ENCODE results near the gene ZNF689. TPM values are rescaled to one million over a fixed set of nuclear protein-coding genes. Genes with fewer than 3 reads are reported as not detected.

Gene ZNF689
- polyA plus RNA-seq, 10 donors = 6.4 to 8.8 (median 7.5) TPM

GRCh38 chr16:30566531-30566930 lies 43.7 kb downstream of the ZNF689 start:
- no peak for DNase-seq

GRCh38 chr16:30565984-30566383 lies 44.2 kb downstream of the ZNF689 start:
- no peak for DNase-seq

GRCh38 chr16:30565526-30565925 lies 44.7 kb downstream of the ZNF689 start:
- no peak for DNase-seq

GRCh38 chr16:30562021-30562420 lies 48.2 kb downstream of the ZNF689 start:
- DNase-seq = no peak

- peak in 1 of 3 donors; percentile 51 for DNase-seq
Measured at GRCh38 chr16:30561089-30561816, 48.9 kb downstream of the ZNF689 start.

- DNase-seq = no peak
Measured at GRCh38 chr16:30559690-30560089, 50.5 kb downstream of the ZNF689 start.

GRCh38 chr16:30558789-30559377 lies 51.3 kb downstream of the ZNF689 start:
- DNase-seq = no peak

GRCh38 chr16:30557957-30558788 lies 52.0 kb downstream of the ZNF689 start, which contains the start of gene ZNF764:
ZNF764 (minus strand) TSS chr16:30558374; CDS start chr16:30558182, 192 bp downstream.
- peak; percentile 97 to 98 (median 98) for DNase-seq

GRCh38 chr16:30557707-30557956 lies 52.6 kb downstream of the ZNF689 start:
- peak in 1 of 3 donors; percentile 31 for DNase-seq

GRCh38 chr16:30556125-30556473 lies 54.1 kb downstream of the ZNF689 start:
- no peak for DNase-seq

- DNase-seq = no peak
Measured at GRCh38 chr16:30555315-30556124, 54.7 kb downstream of the ZNF689 start.

GRCh38 chr16:30554557-30555314 lies 55.5 kb downstream of the ZNF689 start:
- no peak for DNase-seq

GRCh38 chr16:30553393-30553899 lies 56.7 kb downstream of the ZNF689 start:
- no peak for DNase-seq

GRCh38 chr16:30552956-30553355 lies 57.2 kb downstream of the ZNF689 start:
- DNase-seq = no peak

Other genes with a start within 250 kb of the ZNF689 start
- gene TBC1D10B, start 239.9 kb downstream of the ZNF689 start, polyA plus RNA-seq (ENCODE audit: insufficient read length in 10 of 10) = 10 to 100 TPM; 26.6 to 33.6 (median 29.4) TPM
- 1,000 to 10,000 TPM; 4,606 to 8,402 (median 7,909) TPM for gene MYL11, start 235.6 kb downstream of the ZNF689 start, polyA plus RNA-seq (ENCODE audit: insufficient read length in 10 of 10)
- 1 to 10 TPM in 9 of 10 donors, under 1 TPM in 1; 0.94 to 9.0 (median 3.0) TPM for gene SEPTIN1, start 227.8 kb downstream of the ZNF689 start, polyA plus RNA-seq (ENCODE audit: insufficient read length in 10 of 10)
- 1 to 10 TPM; 4.8 to 8.4 (median 5.9) TPM for gene ZNF48, start 215.0 kb downstream of the ZNF689 start, polyA plus RNA-seq (ENCODE audit: insufficient read length in 10 of 10)
- 1 to 10 TPM; 3.0 to 7.0 (median 4.0) TPM for gene ZNF771, start 202.8 kb downstream of the ZNF689 start, polyA plus RNA-seq (ENCODE audit: insufficient read length in 10 of 10)
- gene DCTPP1, start 180.4 kb downstream of the ZNF689 start, polyA plus RNA-seq (ENCODE audit: insufficient read length in 10 of 10) = 10 to 100 TPM; 22.9 to 38.5 (median 27.9) TPM
- gene SEPHS2, start 164.5 kb downstream of the ZNF689 start, polyA plus RNA-seq (ENCODE audit: insufficient read length in 10 of 10) = 10 to 100 TPM; 14.1 to 22.6 (median 15.9) TPM
- 1 to 10 TPM; 1.5 to 8.7 (median 2.7) TPM for gene ITGAL, start 137.6 kb downstream of the ZNF689 start, polyA plus RNA-seq (ENCODE audit: insufficient read length in 10 of 10)
- 10 to 100 TPM; 22.7 to 31.9 (median 25.3) TPM for gene ZNF768, start 83.8 kb downstream of the ZNF689 start, polyA plus RNA-seq (ENCODE audit: insufficient read length in 10 of 10)
- 1 to 10 TPM; 5.7 to 7.6 (median 6.6) TPM for gene ZNF747, start 75.5 kb downstream of the ZNF689 start, polyA plus RNA-seq (ENCODE audit: insufficient read length in 10 of 10)
- gene ZNF764, start 52.0 kb downstream of the ZNF689 start, polyA plus RNA-seq (ENCODE audit: insufficient read length in 10 of 10) = 1 to 10 TPM; 5.6 to 8.5 (median 6.3) TPM
- gene ZNF688, start 38.7 kb downstream of the ZNF689 start, polyA plus RNA-seq (ENCODE audit: insufficient read length in 10 of 10) = 10 to 100 TPM in 1 of 10 donors, 1 to 10 TPM in 9; 5.9 to 10.1 (median 8.1) TPM
- gene ZNF785, start 24.7 kb downstream of the ZNF689 start, polyA plus RNA-seq (ENCODE audit: insufficient read length in 10 of 10) = 10 to 100 TPM in 8 of 10 donors, 1 to 10 TPM in 2; 8.2 to 16.8 (median 11.7) TPM
- 10 to 100 TPM; 17.8 to 27.5 (median 22.2) TPM for gene PRR14, start 40.6 kb upstream of the ZNF689 start, polyA plus RNA-seq (ENCODE audit: insufficient read length in 10 of 10)
- 10 to 100 TPM; 25.1 to 38.8 (median 35.1) TPM for gene FBRS, start 48.0 kb upstream of the ZNF689 start, polyA plus RNA-seq (ENCODE audit: insufficient read length in 10 of 10)
- gene SRCAP, start 88.8 kb upstream of the ZNF689 start, polyA plus RNA-seq (ENCODE audit: insufficient read length in 10 of 10) = 10 to 100 TPM; 19.8 to 25.7 (median 23.4) TPM
- gene PHKG2, start 138.0 kb upstream of the ZNF689 start, polyA plus RNA-seq (ENCODE audit: insufficient read length in 10 of 10) = 10 to 100 TPM in 8 of 10 donors, 1 to 10 TPM in 2; 8.3 to 15.3 (median 11.9) TPM
- gene CFAP119, start 151.7 kb upstream of the ZNF689 start, polyA plus RNA-seq (ENCODE audit: insufficient read length in 10 of 10) = 1 to 10 TPM in 9 of 10 donors, under 1 TPM in 1; 0.42 to 2.0 (median 1.8) TPM
- gene RNF40, start 151.9 kb upstream of the ZNF689 start, polyA plus RNA-seq (ENCODE audit: insufficient read length in 10 of 10) = 10 to 100 TPM; 46.0 to 66.6 (median 54.1) TPM
- gene ZNF629, start 176.8 kb upstream of the ZNF689 start, polyA plus RNA-seq (ENCODE audit: insufficient read length in 10 of 10) = 10 to 100 TPM; 11.3 to 15.4 (median 12.9) TPM

Data from muscle of back (tissue), 11 donors.